NCI-H2196 (cell line): Measurements from ENCODE around the gene R3HCC1L.
A peak's percentile ranks its signal among the peaks of the same experiment; 100 is the strongest.

Experiments used
- DNase-seq: peaks from one replicate; lab custom pipeline; 2025; ENCODE audit not compliant: unreplicated experiment; lab: John Stamatoyannopoulos, UW

Gene R3HCC1L

DNA sequence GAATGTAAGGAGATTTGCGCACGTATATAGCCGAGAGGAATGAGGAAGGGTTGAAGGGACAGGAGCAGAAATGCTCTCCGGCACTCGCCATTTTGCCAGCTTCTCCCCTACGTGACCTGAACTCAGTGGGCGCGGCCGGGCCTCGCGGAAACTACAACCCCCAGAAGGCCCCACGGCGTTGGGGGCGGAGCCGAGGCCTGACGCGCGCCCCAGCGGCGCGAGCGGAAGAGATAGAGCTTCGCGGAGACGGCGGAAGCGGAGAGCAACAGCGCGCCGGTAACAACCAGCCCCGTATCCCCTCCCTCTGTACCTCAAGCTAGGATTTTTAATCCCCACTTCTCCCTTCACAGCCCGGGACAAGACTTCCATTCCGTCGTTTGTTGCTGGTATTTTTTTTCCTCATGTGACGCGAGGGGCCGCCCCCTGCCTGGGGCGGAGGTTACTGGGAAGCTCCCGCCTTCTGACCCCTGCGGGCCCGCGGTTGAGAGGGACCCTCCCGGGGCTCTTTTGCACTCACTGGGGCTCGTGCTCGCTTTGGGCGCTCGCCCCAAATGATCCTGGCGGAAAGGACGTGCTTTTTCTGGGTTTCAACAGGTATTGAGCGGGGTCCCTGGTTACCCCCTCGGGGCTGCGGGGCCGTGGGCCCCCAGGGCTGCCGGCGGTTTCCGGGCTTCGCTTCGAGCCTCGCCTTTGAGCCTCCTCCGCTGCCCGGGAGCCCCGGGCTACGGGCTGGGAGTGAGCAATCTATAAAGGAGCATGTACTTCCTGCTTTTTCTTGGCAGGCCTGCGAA is at the start of gene R3HCC1L:
R3HCC1L (plus strand) TSS at position 227 of the 791 bp plus-strand sequence. CDS start 73,458 bp downstream, outside the sequence.
- peak; percentile 78 for DNase-seq

DNA sequence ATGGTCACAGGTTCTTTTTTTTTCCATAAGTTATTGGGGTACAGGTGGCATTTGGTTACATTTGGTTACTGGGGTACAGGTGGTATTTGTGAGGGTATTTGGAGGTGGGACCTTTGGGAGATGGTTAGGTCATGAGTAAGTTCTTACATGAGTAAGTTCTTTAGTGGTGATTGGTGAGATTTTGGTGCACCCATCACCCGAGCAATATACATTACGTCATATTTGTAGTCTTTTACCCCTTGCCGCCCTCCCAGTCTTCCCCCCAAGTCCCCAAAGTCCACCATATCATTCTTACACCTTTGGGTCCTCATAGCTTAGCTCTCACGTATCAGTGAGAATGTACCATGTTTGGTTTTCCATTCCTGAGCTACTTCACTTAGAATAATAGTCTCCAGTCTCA is 49.2 kb upstream of the R3HCC1L start:
- DNase-seq = no peak

DNA sequence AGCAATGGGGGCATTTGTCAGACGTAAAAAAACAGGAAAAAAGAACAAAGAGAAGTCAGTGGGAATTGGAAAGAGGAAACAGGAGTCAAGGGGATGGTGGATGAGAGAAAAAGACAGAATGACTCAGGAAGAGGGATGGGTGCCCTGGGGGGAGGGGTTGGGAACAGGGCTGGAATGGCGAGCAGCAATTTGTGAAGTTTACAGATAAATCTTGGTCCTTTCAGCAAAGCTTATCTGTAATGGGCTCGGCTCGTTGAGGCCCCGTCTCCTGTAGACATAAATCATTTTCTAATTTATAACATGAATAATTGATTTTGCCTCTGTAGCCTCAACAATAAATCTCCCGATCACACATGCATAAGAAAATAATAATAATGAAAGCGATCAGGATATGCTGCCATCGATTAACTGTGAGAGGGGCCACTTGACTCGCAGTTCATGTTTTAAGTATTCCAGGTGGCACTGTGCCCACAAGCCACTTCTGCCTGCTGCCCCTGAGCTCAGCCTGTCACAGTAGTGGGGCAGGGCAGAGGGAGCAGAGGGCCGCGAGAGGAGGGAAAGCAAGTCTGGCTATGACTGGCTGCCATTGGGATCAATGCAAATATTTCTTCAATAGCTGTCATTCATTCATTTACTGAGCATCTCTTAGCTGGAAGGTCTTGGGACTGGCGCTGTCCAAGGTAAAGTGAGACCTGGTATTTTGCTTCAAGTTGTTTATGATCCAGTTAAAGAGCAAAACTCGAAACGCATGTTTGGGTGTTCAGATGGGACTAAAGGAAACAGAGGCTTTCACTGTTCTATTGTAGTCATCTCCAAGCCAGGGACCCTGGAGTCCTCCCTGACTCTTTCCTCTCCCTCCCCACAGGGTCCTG is 47.4 kb upstream of the R3HCC1L start:
- DNase-seq = no peak

DNA sequence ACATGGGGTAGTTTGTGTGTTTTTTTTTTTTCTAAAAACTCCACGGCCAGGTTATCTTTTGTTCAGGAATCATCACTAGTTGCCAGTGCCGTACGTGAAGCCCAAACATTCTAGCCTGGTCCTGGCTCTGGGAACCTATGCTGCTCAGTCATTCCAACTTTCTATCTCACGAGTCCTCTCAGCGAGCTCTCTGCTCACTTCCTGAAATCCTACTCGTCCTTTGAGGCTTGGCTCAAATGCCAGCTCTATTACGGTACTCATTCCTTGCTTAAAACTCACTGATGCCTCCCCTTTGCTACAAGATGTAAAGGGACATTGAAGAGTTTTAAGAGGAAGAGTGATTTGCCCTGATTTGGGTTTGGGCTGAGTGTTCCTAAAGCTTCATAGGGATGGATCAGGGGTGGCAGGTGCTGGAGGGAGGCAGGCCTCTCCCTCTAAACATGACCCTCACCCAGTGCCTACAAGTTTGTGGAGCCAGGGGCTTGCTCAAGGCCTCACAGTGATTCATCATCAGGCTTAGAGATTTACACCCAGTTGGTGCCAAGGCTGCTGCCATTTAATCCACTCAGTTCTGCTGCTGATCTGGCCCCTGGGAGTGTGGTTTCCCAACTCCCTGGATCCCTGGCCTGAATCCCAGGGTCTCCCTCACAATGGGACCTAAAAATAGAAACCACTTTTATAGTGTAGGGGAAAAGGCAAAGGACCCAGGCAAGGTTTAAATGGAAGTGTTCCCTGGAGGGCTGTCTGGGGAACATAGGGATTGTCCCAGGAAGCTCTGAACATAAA is 46.1 kb upstream of the R3HCC1L start:
- DNase-seq = no peak

GRCh38 chr10:98090822-98091221 is 43.6 kb upstream of the R3HCC1L start:
- DNase-seq = no peak

- no peak for DNase-seq
Observed at GRCh38 chr10:98096316-98096715, 38.1 kb upstream of the R3HCC1L start.

DNA sequence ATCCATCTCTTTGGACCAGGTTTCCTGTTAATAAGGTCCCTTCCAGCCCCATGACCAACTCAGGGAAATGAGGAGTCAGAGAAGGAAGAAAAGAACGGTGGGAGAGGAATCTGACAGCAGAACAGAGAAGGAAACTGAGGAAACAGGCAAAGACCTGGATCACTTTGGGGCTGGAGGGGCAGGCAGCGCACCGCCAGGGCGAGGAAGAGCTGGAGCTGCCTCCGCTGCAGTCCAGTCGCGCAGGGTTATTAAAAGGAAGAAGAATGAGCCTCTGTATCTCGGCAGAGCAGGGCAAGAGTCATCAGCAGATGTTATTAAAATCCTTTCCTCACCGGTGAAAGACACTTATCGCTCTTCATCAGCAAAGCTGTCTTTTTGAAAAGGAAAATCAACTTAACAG is 37.7 kb upstream of the R3HCC1L start:
- DNase-seq = no peak

GRCh38 chr10:98097175-98097574 is 37.3 kb upstream of the R3HCC1L start:
- DNase-seq = no peak

- peak; percentile 1 for DNase-seq
Observed at GRCh38 chr10:98097616-98098015, 36.8 kb upstream of the R3HCC1L start.

- no peak for DNase-seq
Observed at GRCh38 chr10:98098247-98098646, 36.2 kb upstream of the R3HCC1L start.

- no peak for DNase-seq
Observed at GRCh38 chr10:98100476-98100875, 34.0 kb upstream of the R3HCC1L start.

GRCh38 chr10:98101366-98101765 is 33.1 kb upstream of the R3HCC1L start:
- DNase-seq = no peak

DNA sequence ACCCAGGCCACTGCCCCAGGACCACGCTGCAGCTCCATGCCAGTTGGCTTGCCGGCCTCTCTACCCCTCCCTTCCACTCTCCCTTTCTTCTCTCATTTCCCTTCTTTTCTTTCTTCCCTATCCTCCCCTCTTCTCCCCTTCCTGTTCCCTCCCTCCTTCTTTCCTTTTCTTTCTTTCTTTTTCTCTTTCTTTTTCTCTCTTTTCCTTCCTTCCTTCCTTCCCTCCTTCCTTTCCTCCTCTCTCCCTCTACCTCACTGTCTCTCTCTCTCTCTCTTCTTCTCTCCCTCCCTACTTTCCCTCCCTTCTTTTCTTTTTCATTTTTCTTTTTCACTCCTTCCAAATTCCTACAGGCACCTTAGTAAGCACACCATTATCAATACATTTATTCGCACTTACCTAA is 30.3 kb upstream of the R3HCC1L start:
- no peak for DNase-seq

GRCh38 chr10:98106531-98106930 is 27.9 kb upstream of the R3HCC1L start:
- no peak for DNase-seq

- DNase-seq = no peak
Observed at GRCh38 chr10:98107644-98108430, 26.6 kb upstream of the R3HCC1L start.

- no peak for DNase-seq
Observed at GRCh38 chr10:98110356-98110755, 24.1 kb upstream of the R3HCC1L start.

GRCh38 chr10:98115031-98115787 is 19.2 kb upstream of the R3HCC1L start:
- DNase-seq = no peak

- no peak for DNase-seq
Observed at GRCh38 chr10:98119891-98120290, 14.6 kb upstream of the R3HCC1L start.

GRCh38 chr10:98125940-98126631 is 8.4 kb upstream of the R3HCC1L start:
- DNase-seq = no peak
